ENCODE results near the gene BPIFB6. TPM values are rescaled to one million over a fixed set of nuclear protein-coding genes. Genes with fewer than 3 reads are reported as not detected.

BPIFB6 gene
- polyA plus RNA-seq, 1 of the 3 experiments (the other 2 are of a cell fraction): not detected

GRCh38 chr20:33082546-33082945 is 51.1 kb downstream of the BPIFB6 start:
- DNase-seq: no peak
- TF ChIP-seq EZH2phosphoT487 (IDR thresholded peaks at IDR 0.05; ENCODE audit: borderline replicate concordance, low read depth) (no peak), PBX3 (IDR thresholded peaks at IDR 0.05) (no peak), NFIC (IDR thresholded peaks at IDR 0.05; ENCODE audit: borderline replicate concordance) (no peak)
- TF ChIP-seq, protein P1, sequence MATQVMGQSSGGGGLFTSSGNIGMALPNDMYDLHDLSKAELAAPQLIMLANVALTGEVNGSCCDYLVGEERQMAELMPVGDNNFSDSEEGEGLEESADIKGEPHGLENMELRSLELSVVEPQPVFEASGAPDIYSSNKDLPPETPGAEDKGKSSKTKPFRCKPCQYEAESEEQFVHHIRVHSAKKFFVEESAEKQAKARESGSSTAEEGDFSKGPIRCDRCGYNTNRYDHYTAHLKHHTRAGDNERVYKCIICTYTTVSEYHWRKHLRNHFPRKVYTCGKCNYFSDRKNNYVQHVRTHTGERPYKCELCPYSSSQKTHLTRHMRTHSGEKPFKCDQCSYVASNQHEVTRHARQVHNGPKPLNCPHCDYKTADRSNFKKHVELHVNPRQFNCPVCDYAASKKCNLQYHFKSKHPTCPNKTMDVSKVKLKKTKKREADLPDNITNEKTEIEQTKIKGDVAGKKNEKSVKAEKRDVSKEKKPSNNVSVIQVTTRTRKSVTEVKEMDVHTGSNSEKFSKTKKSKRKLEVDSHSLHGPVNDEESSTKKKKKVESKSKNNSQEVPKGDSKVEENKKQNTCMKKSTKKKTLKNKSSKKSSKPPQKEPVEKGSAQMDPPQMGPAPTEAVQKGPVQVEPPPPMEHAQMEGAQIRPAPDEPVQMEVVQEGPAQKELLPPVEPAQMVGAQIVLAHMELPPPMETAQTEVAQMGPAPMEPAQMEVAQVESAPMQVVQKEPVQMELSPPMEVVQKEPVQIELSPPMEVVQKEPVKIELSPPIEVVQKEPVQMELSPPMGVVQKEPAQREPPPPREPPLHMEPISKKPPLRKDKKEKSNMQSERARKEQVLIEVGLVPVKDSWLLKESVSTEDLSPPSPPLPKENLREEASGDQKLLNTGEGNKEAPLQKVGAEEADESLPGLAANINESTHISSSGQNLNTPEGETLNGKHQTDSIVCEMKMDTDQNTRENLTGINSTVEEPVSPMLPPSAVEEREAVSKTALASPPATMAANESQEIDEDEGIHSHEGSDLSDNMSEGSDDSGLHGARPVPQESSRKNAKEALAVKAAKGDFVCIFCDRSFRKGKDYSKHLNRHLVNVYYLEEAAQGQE (IDR thresholded peaks at IDR 0.05; ENCODE audit: low read depth, low read length): no peak
- H3K9ac ChIP-seq: no peak overlapping the region

DNA sequence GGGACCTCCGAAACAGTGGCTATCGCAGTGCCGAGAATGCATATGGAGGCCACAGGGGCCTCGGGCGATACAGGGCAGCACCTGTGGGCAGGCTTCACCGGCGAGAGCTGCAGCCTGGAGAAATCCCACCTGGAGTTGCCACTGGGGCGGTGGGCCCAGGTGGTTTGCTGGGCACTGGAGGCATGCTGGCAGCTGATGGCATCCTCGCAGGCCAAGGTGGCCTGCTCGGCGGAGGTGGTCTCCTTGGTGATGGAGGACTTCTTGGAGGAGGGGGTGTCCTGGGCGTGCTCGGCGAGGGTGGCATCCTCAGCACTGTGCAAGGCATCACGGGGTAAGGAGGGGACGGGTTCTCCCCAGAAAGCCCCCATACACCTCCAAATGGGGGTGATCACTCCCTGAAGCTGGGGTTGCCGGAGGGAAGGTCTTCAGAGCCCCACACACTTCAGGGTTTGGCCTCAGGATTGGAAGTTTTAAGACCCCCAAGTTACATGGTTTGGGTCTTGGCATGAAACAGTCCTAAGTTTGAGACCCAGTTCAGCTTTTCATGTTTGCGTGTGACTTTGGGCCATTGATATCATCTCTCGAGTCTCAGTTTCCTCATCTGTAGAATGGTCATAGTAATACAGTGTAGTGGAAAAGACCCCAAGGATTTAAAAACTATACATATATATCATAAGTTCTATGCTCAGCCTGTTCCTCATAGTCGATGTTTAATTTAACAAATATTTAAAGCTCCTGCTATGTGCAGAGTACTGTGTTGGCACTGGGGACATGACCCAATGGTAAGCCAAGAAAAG is 52.3 kb downstream of the BPIFB6 start:
- Histone ChIP-seq H3K4me3 (ENCODE audit: low read depth in 2 of 2, low read length in 1 of 2) (no peak overlapping the region), H3F3A (replicated peaks; ENCODE audit: insufficient read depth) (no peaks in the 10 kb centered on the region), H3K36me3 (replicated peaks in 1 of 2; ENCODE audit: control insufficient read depth in 1 of 2, insufficient read depth in 2 of 2, low read length in 1 of 2) (no peaks in the 10 kb centered on the region), H2AFZ (ENCODE audit: low read depth) (no peak overlapping the region), H3K27me3 (ENCODE audit: insufficient read depth) (peaks cover 41% of the 10 kb centered on the region), H4K20me1 (ENCODE audit: insufficient read depth) (no peaks in the 10 kb centered on the region), H3K79me2 (ENCODE audit: insufficient read depth) (no peaks in the 10 kb centered on the region), H3K4me1 (ENCODE audit: control insufficient read depth in 1 of 2, insufficient read depth in 2 of 2, low read depth in 1 of 2, low read length in 1 of 2) (no peaks in the 10 kb centered on the region), H3K9me2 (no peaks in the 10 kb centered on the region), H3K4me2 (no peak overlapping the region), H3K9me3 (no peaks in the 10 kb centered on the region), H3K9ac (no peak overlapping the region), H3K27ac (ENCODE audit: low read depth in 2 of 2, low read length in 1 of 2) (no peak overlapping the region)
- CTCF ChIA-PET: interaction anchor here (0.9 kb wide), 1 partner anchor 9 kb away, joined by 3 read pairs; no protein-coding TSS in a partner anchor
- DNase-seq: no peak
- WGBS (ENCODE audit: low lambda C conversion rate): 25% methylated on average over 11 of the region's 20 CpGs
- POLR2A ChIA-PET: no interaction called here
- no peak for TF ChIP-seq EP300 (IDR thresholded peaks at IDR 0.05; ENCODE audit: borderline replicate concordance in 1 of 2, low read depth in 1 of 2, low read length in 1 of 2)
- TF ChIP-seq POLR2AphosphoS5 (IDR thresholded peaks at IDR 0.05; ENCODE audit: low read depth, low read length): no peak
- TF ChIP-seq, protein P1 (IDR thresholded peaks at IDR 0.05; ENCODE audit: low read depth, low read length): no peak
- no peak for TF ChIP-seq RFX5 (IDR thresholded peaks at IDR 0.05; ENCODE audit: low read length)
- TF ChIP-seq NFIC (IDR thresholded peaks at IDR 0.05; ENCODE audit: borderline replicate concordance): no peak
- no peak for TF ChIP-seq EZH2phosphoT487 (IDR thresholded peaks at IDR 0.05; ENCODE audit: borderline replicate concordance, low read depth)
- TF ChIP-seq TCF12 (IDR thresholded peaks at IDR 0.05): no peak
- no peak for TF ChIP-seq SIN3A (IDR thresholded peaks at IDR 0.05; ENCODE audit: borderline replicate concordance, low read depth, low read length)
- no peak for TF ChIP-seq RAD21 (IDR thresholded peaks at IDR 0.05; ENCODE audit: low read length)
- no peak for TF ChIP-seq TAF1 (IDR thresholded peaks at IDR 0.05; ENCODE audit: borderline replicate concordance, low read depth, low read length)
- no peak for TF ChIP-seq CHD2 (IDR thresholded peaks at IDR 0.05; ENCODE audit: low read length, partially characterized antibody)

More at GRCh38 chr20:33082546-33082945, 51.1 kb downstream of the BPIFB6 start:
- H4K20me1 ChIP-seq (ENCODE audit: insufficient read depth): no peaks in the 10 kb centered on the region
- ChIA-PET POLR2A (no interaction called here), CTCF (no interaction called here)
- no peaks in the 10 kb centered on the region for H3K9me2 ChIP-seq
- WGBS (ENCODE audit: low lambda C conversion rate): 6% methylated on average over 6 of the region's 6 CpGs
- no peaks in the 10 kb centered on the region for H3K4me1 ChIP-seq (ENCODE audit: control insufficient read depth in 1 of 2, insufficient read depth in 2 of 2, low read depth in 1 of 2, low read length in 1 of 2)
- H3K4me3 ChIP-seq (ENCODE audit: low read depth in 2 of 2, low read length in 1 of 2): no peak overlapping the region
- H3K27me3 ChIP-seq (ENCODE audit: insufficient read depth): peaks cover 30% of the 10 kb centered on the region
- H3K9me3 ChIP-seq: no peaks in the 10 kb centered on the region
- H2AFZ ChIP-seq (ENCODE audit: low read depth): no peak overlapping the region
- H3K4me2 ChIP-seq: no peak overlapping the region
- no peaks in the 10 kb centered on the region for H3F3A ChIP-seq (replicated peaks; ENCODE audit: insufficient read depth)
- no peaks in the 10 kb centered on the region for H3K36me3 ChIP-seq (replicated peaks in 1 of 2; ENCODE audit: control insufficient read depth in 1 of 2, insufficient read depth in 2 of 2, low read length in 1 of 2)
- no peak overlapping the region for H3K27ac ChIP-seq (ENCODE audit: low read depth in 2 of 2, low read length in 1 of 2)
- no peaks in the 10 kb centered on the region for H3K79me2 ChIP-seq (ENCODE audit: insufficient read depth)

Data from SK-N-SH (cell line).